Measurements from ENCODE around the gene RNF145. TPM values are rescaled to one million over a fixed set of nuclear protein-coding genes. Genes with fewer than 3 reads are reported as not detected.

The RNF145 gene
- total RNA-seq, 1 donor from 2014 or later, result 220 TPM

GRCh38 chr5:159186319-159186718 lies 23.0 kb downstream of the RNF145 start:
- Histone ChIP-seq H3K4me1 (peaks cover 47% of the 10 kb centered on the region), H3K4me3 (no peak overlapping the region), H3K27ac (peak overlapping the region; percentile 78), H3K36me3 (peaks cover 18% of the 10 kb centered on the region), H3K27me3 (no peaks in the 10 kb centered on the region), H3K9me3 (no peaks in the 10 kb centered on the region)
- TF ChIP-seq, protein P1, sequence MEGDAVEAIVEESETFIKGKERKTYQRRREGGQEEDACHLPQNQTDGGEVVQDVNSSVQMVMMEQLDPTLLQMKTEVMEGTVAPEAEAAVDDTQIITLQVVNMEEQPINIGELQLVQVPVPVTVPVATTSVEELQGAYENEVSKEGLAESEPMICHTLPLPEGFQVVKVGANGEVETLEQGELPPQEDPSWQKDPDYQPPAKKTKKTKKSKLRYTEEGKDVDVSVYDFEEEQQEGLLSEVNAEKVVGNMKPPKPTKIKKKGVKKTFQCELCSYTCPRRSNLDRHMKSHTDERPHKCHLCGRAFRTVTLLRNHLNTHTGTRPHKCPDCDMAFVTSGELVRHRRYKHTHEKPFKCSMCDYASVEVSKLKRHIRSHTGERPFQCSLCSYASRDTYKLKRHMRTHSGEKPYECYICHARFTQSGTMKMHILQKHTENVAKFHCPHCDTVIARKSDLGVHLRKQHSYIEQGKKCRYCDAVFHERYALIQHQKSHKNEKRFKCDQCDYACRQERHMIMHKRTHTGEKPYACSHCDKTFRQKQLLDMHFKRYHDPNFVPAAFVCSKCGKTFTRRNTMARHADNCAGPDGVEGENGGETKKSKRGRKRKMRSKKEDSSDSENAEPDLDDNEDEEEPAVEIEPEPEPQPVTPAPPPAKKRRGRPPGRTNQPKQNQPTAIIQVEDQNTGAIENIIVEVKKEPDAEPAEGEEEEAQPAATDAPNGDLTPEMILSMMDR (IDR thresholded peaks at IDR 0.05), result no peak
- intact Hi-C loops (cut with DNase I), result no loop called here
- DNase-seq (no peak), ATAC-seq (peak; percentile 91)

DNA sequence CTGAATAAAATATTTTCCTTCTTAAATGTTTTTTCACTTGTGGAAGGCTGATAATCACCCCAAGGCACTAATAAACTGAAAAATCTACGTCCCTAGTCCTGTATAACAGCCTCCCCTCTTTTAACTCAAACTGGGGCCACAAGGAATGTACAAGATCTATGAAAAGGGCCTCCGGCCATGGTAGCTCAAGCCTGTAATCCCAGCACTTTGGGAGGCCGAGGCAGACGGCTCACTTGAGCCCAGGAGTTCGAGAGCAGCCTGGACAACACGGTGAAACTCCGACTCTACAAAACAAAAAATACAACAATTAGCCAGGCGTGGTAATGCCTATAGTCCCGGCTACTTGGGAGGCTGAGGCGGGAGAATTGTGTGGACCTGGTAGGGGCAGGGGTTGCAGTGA lies 23.6 kb downstream of the RNF145 start:
- H3K27ac ChIP-seq, result peak overlapping the region; percentile 78
- H3K4me1 ChIP-seq, result peaks cover 52% of the 10 kb centered on the region
- no peak for ATAC-seq
- H3K36me3 ChIP-seq, result peaks cover 17% of the 10 kb centered on the region
- H3K4me3 ChIP-seq, result no peak overlapping the region
- TF ChIP-seq, protein P1 (IDR thresholded peaks at IDR 0.05), result no peak
- intact Hi-C loops (cut with DNase I), result no loop called here
- H3K27me3 ChIP-seq, result no peaks in the 10 kb centered on the region
- DNase-seq, result no peak
- no peaks in the 10 kb centered on the region for H3K9me3 ChIP-seq

DNA sequence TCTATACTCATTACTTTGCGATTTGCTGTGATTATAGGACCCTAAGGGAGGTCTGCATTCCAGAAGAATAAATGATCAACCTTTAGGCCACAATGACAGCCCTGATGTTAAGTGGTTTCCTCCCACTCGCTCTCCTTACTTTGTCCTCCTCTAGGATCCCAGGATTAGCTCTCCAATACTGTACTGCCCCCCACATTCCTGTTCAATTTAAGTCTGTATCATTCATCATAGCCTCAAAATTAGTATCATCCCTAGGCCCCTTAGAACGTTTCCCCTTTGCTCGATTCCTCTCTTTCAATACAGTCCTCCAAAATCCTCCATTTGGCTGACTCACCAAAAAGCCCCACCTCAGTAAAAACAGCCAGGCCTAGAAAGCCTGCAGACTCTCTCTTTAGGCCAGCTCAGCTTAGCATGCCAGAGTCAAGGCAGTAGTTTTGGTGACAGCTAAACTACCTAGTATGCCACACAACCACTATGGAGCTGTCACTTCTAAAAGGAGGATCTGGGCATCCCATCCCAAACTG lies 24.4 kb downstream of the RNF145 start:
- no peak for DNase-seq
- intact Hi-C loops (cut with DNase I), result no loop called here
- no peak overlapping the region for H3K4me3 ChIP-seq
- H3K4me1 ChIP-seq, result peaks cover 61% of the 10 kb centered on the region
- peak overlapping the region; percentile 78 for H3K27ac ChIP-seq
- TF ChIP-seq, protein P1 (IDR thresholded peaks at IDR 0.05), result no peak
- no peaks in the 10 kb centered on the region for H3K27me3 ChIP-seq
- ATAC-seq, result no peak
- H3K36me3 ChIP-seq, result peaks cover 14% of the 10 kb centered on the region
- H3K9me3 ChIP-seq, result no peaks in the 10 kb centered on the region

GRCh38 chr5:159184236-159184635 lies 25.1 kb downstream of the RNF145 start:
- Histone ChIP-seq H3K9me3 (no peaks in the 10 kb centered on the region), H3K36me3 (peaks cover 14% of the 10 kb centered on the region), H3K27me3 (no peaks in the 10 kb centered on the region), H3K4me1 (peaks cover 68% of the 10 kb centered on the region), H3K27ac (peak overlapping the region; percentile 78), H3K4me3 (no peak overlapping the region)
- DNase-seq, result no peak
- intact Hi-C loops (cut with DNase I), result no loop called here
- TF ChIP-seq, protein P1 (IDR thresholded peaks at IDR 0.05), result no peak
- ATAC-seq, result no peak

- Histone ChIP-seq H3K4me3 (no peak overlapping the region), H3K27ac (peak overlapping the region; percentile 78), H3K36me3 (peaks cover 14% of the 10 kb centered on the region), H3K4me1 (peaks cover 77% of the 10 kb centered on the region), H3K27me3 (no peaks in the 10 kb centered on the region), H3K9me3 (no peaks in the 10 kb centered on the region)
- TF ChIP-seq, protein P1 (IDR thresholded peaks at IDR 0.05), result no peak
- DNase-seq (no peak), ATAC-seq (no peak)
- intact Hi-C loops (cut with DNase I), result no loop called here
These were observed 26.1 kb downstream of the RNF145 start for GRCh38 chr5:159183247-159183646.

DNA sequence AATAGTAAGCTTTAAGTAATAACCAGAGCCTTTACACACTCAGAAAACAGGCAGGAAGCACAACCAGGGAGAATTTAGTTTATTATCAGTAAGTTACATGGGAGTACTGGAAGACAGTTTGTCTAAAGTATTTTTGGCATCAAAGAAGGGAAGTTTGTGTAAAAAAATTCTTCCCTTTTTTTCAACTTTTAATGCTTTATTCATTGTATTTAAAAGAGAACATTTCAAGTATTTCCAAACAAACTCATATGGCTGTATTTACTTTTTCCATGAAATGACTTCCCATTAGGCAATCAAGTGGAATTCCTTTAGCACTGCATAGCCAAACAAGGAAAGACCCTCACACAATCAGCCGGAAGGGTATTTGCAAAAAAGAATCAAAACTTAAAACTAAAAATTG lies 26.7 kb downstream of the RNF145 start:
- DNase-seq, result no peak
- peaks cover 14% of the 10 kb centered on the region for H3K36me3 ChIP-seq
- H3K9me3 ChIP-seq, result no peaks in the 10 kb centered on the region
- intact Hi-C loops (cut with DNase I), result no loop called here
- ATAC-seq, result no peak
- no peak overlapping the region for H3K4me3 ChIP-seq
- TF ChIP-seq, protein P1 (IDR thresholded peaks at IDR 0.05), result no peak
- peak overlapping the region; percentile 78 for H3K27ac ChIP-seq
- no peaks in the 10 kb centered on the region for H3K27me3 ChIP-seq
- peaks cover 77% of the 10 kb centered on the region for H3K4me1 ChIP-seq

Data from upper lobe of right lung (tissue), 1 donor.